ENCODE results near the gene TECPR2.
"Not testable (repeated sequence)": the region's sequence is repeated elsewhere in the genome, so short reads cannot be mapped to it uniquely, and the experiment has no call there.

TECPR2 gene

DNA sequence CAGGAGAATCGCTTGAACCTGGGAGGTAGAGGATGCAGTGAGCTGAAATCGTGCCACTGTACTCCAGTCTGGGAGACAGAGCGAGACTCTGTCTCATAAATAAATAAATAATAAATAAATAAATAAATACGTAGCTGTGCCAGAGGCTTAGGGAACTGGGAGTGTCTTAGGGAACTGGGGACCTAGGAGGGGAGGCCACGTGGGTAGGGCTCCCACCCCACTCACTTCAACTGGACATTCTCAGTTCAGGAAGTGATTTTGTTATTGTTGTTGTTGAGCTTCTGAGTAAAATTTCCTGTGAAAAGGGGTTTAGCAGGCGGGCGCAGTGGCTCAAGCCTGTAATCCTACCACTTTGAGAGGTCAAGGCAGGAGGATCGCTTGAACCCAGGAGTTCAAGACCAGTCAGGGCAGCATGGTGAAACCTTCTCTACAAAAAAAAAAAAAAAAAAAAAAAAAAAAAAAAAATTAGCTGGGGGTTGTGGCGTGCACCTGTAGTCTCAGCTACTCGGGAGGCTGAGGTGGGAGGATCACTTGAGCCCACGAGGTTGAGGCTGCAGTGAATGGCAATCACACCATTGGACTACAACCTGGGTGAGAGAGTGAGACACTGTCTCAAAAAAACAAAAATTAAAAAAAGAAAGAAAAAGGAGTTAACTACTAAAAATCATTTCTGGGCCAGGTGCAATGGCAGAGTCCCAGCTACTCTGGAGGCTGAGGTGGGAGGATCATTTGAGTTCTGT, 165.9 kb downstream of the TECPR2 start:
- no peak for DNase-seq (ENCODE audit: low spot score)

- DNase-seq (ENCODE audit: low spot score): peak; percentile 69
These were observed 168.2 kb downstream of the TECPR2 start for GRCh38 chr14:102530828-102531478.

GRCh38 chr14:102532204-102532658, 169.5 kb downstream of the TECPR2 start:
- no peak for DNase-seq (ENCODE audit: low spot score)

- DNase-seq (ENCODE audit: low spot score): no peak
These were observed 175.3 kb downstream of the TECPR2 start for GRCh38 chr14:102537981-102538601.

DNA sequence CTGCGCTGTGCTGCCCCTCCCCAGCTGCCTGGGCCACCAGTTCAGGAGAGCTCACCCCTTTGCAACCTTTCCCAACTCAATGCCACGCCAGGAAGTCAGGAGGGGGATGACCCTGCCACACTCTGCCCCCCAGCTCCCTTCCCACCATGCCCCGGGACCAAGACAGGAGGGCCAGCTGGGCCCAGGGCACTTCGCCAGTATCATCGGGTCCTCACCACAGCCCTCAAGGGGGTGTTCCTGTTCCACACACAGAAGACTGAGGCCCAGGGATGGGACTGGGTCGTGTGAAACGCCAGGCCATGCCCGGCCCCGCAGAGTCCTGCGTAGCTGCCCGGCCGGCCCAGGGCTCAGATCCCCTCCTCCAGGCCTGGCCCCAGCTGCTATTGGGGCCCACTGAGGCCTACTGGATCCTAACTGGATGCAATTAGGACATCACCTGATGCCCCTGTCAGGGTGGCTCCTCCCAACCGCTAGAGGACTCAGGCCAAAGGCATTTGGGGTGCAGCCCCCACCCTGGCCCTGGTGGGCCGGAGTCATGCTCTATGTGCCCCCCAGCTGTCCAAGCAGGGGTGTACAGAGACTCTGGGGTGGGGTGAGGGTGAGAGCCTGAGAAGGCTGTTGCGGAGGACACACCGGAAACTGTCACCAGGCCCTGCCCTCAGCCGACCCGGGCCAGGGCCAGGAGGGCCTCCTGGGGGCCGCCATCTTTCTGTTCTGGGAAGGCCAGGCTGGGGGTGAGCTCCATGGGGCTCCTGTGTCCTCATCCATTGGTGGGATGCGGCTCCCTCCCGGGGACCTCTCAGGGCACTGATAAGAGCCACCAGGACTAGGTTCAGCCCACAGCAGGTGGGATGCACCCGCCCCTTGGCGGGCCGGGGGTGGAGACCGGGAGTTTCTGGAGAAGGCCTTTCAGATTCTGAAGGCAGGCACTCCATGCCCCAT, 176.1 kb downstream of the TECPR2 start:
- DNase-seq (ENCODE audit: low spot score): no peak

DNA sequence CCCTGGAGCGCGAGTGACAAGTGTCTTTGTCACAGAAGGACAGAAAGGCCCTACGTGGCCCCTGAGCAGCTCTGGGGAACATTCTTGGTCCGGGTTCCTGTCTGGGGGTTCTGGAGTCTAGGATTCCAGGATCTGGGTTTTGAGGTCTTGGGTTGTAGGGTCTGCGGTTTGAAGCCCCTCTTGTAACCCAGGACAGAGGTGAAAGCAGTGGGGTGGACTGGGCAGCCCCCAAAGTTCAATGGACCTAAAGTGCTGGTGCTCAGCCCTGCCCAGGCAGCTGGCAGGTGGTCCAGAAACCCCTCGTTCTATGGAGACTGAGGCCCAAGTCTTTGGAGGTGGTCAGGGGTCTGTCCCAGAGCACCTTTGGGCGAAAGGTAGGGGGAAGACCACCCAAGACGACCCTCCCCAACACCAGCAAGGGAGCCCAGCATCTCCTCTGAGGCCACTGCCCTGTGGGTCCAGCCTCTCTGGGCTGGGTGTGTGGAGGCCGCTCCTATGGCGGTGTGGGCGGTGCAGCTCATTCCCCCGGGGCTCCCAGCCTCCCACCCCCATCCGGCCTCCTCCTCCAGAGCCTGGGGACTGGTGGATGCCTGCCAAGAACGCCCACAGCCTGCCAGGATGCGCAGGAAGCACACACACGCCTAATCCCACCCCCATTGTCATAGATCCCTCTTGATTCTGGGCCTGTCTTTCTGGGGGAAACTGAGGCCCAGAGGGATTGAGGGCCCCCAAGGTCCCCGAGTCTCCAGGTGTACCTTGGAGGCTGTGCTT, 177.0 kb downstream of the TECPR2 start:
- DNase-seq (ENCODE audit: low spot score): no peak

DNA sequence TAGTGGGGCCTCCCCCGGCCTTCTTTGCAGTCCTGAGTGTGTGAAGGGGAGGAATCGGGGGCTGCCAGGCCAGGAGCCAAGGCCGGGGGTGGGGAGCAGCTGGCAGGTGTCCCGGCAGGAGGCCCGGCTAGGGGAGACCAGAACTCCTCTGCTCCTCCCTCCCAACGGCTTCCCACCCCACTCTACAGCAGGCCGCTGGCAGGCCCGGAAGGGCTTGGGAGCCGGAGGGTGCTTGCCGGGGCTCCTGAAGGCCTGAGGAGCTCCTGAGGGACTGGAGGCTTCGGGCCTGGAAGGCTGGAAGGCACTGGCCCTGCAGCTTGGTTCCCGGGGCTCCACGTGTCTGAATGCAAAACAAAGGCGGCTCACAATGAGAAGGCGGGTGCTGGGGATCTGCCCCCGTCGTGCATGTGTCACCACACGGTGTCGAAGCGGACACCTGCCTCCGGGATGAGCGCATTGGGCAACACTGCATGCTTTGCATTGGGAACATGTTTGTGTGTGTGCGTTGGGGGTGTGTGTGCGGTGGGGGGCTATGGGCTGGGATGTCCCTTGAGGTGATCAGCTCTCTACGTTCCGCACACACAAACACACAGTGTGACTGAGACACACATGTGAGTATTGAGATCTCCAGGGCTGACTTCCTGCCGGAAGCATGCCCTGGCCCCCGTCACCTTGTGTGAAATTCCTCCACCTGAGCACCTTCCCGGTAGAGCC, 177.7 kb downstream of the TECPR2 start:
- no peak for DNase-seq (ENCODE audit: low spot score)

GRCh38 chr14:102541029-102541491, 178.3 kb downstream of the TECPR2 start:
- DNase-seq (ENCODE audit: low spot score): not testable (repeated sequence)

GRCh38 chr14:102541771-102542170, 179.0 kb downstream of the TECPR2 start:
- DNase-seq (ENCODE audit: low spot score): no peak

GRCh38 chr14:102544046-102544746, 181.5 kb downstream of the TECPR2 start:
- DNase-seq (ENCODE audit: low spot score): no peak

GRCh38 chr14:102544747-102545460, 182.2 kb downstream of the TECPR2 start:
- DNase-seq (ENCODE audit: low spot score): peak; percentile 62

GRCh38 chr14:102545461-102546265, 182.9 kb downstream of the TECPR2 start:
- no peak for DNase-seq (ENCODE audit: low spot score)

- DNase-seq (ENCODE audit: low spot score): no peak
These were observed 186.0 kb downstream of the TECPR2 start for GRCh38 chr14:102548616-102549240.

- not testable (repeated sequence) for DNase-seq (ENCODE audit: low spot score)
These were observed 188.2 kb downstream of the TECPR2 start for GRCh38 chr14:102550927-102551401.

Measured in hematopoietic multipotent progenitor cell treated with erythropoietin and hydrocortisone succinate and interleukin-3 and kit ligand, for 15 days (in vitro differentiated cells).